ENCODE data around the gene PCDHA4. TPM values are rescaled to one million over a fixed set of nuclear protein-coding genes. Genes with fewer than 3 reads are reported as not detected.

PCDHA4 gene
- total and polyA plus RNA-seq, 2 of the 8 experiments (the other 6 are each of a cell fraction or from before 2014, with no cell fraction given) = 3.7 to 5.7 TPM

DNA sequence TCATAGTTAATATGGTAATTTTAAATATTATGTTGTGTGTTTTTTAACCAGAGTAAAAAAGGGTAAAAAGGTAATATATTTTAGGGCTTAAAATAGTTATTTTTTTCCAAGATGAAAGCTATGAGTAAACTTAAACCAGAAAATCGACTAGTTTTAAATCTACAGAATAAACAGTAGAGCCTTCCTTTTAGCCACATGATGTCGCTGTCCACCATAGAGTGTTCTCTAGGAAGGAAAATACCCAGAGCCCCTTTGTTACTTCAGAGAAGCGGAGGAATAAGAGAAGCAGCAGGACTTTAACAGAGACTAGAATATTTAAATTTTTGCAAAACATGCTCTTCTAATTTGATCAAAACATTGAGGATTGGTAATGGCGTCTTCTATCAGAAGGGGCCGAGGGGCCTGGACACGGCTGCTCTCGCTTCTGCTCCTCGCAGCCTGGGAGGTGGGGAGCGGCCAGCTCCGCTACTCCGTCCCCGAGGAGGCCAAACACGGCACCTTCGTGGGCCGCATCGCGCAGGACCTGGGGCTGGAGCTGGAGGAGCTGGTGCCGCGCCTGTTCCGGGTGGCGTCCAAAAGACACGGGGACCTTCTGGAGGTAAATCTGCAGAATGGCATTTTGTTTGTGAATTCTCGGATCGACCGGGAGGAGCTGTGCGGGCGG is 12.1 kb upstream of the PCDHA4 start, which contains the start of gene PCDHA2:
Gene PCDHA2, plus strand, starts transcription at position 258 of the 664 bp plus-strand sequence.
- H3K23me2 ChIP-seq (ENCODE audit: low read depth, low read length) = no peaks in the 10 kb centered on the region
- no peak within 1 kb of the TSS for H2BK20ac ChIP-seq (ENCODE audit: low read length)
- peak within 1 kb of the TSS; percentile 86; the same call in 1 of the 2 replicates for H2AFZ ChIP-seq (ENCODE audit: low read length)
- H3K27ac ChIP-seq (ENCODE audit: low read depth, low read length) = no peak within 1 kb of the TSS
- H2BK12ac ChIP-seq (ENCODE audit: low read depth, low read length) = no peak within 1 kb of the TSS
- no peak within 1 kb of the TSS; a peak in 1 of 7 replicates for H3K9ac ChIP-seq (replicated peaks in 1 of 4; ENCODE audit: extremely low read depth in 1 of 4, low read depth in 3 of 4, low read length in 3 of 4)
- no peak within 1 kb of the TSS for H2BK5ac ChIP-seq (ENCODE audit: low read depth, low read length)
- peak within 1 kb of the TSS; percentile 51 to 86 (median 58) for H3K4me3 ChIP-seq (ENCODE audit: extremely low read depth in 1 of 4, insufficient read depth in 2 of 4, low read depth in 3 of 4, low read length in 4 of 4)
- ChIA-PET POLR2A (ENCODE audit: partially characterized antibody) (interaction anchor here (1.5 to 1.6 kb wide), 2 partner anchors 9 to 13 kb away, joined by 3 to 4 read pairs; partner anchors contain the start of gene PCDHA1), CTCF (ENCODE audit: partially characterized antibody) (interaction anchor here (0.6 to 5.7 kb wide), 30 partner anchors 9 to 719 kb away, joined by 3 to 59 read pairs (median 4); partner anchors contain the start of genes PCDHA1, PCDHA4, PCDHA6 and PCDHA8)
- H4K91ac ChIP-seq (replicated peaks; ENCODE audit: insufficient read length, low read length) = no peak within 1 kb of the TSS
- no peak within 1 kb of the TSS for H3K4ac ChIP-seq (replicated peaks; ENCODE audit: insufficient read length, low read depth, low read length)
- WGBS, 2 experiments (ENCODE audit: extremely low coverage in 1 of 2, insufficient coverage in 1 of 2, insufficient read length in 1 of 2, insufficient replicate concordance in 2 of 2, low coverage in 1 of 2, low lambda C conversion rate in 2 of 2, missing lambda C conversion rate in 1 of 2) = 46% methylated on average over 27 of the region's 27 CpGs; no CpG with 5 or more reads in 1 of the 2 experiments
- H3K79me2 ChIP-seq (ENCODE audit: control insufficient read depth in 1 of 2, insufficient read depth in 2 of 2, low read length in 2 of 2) = no peaks in the 10 kb centered on the region
- peaks cover 0 to 10% (median 0%) of the 10 kb centered on the region in 4 experiments; a peak in 1 of 8 replicates for H3K36me3 ChIP-seq (ENCODE audit: control insufficient read depth in 2 of 4, insufficient read depth in 4 of 4, low read length in 3 of 4)
- H3K9me3 ChIP-seq (ENCODE audit: insufficient read depth in 2 of 2, low read depth in 1 of 2, low read length in 1 of 2) = peaks cover 3 to 16% of the 10 kb centered on the region in 2 experiments; a peak in 3 of 4 replicates
- DNase-seq (ENCODE audit: low read depth in 1 of 2, low spot score in 2 of 2) (peak in 1 of 2 experiments; percentile 58), FAIRE-seq (no peak)
- H4K5ac ChIP-seq (ENCODE audit: insufficient read length, low read depth, low read length) = no peak within 1 kb of the TSS
- H2BK120ac ChIP-seq (replicated peaks; ENCODE audit: low read depth, low read length) = no peak within 1 kb of the TSS
- no peaks in the 10 kb centered on the region for H3K4me1 ChIP-seq (replicated peaks in 1 of 4; ENCODE audit: control insufficient read depth in 3 of 4, insufficient read depth in 4 of 4, low read length in 3 of 4)
- no peaks in the 10 kb centered on the region for H3K79me1 ChIP-seq (ENCODE audit: low read depth, low read length)
- no peak within 1 kb of the TSS for H3K23ac ChIP-seq (ENCODE audit: insufficient read length)
- no peaks in the 10 kb centered on the region for H3K27me3 ChIP-seq (replicated peaks in 1 of 4; ENCODE audit: control insufficient read depth in 3 of 4, extremely low read depth in 1 of 4, insufficient read depth in 3 of 4, low read length in 3 of 4)
- H2AK5ac ChIP-seq (ENCODE audit: low read depth, low read length) = no peak within 1 kb of the TSS
- no peak within 1 kb of the TSS for H3K14ac ChIP-seq (ENCODE audit: insufficient read length)
- H3K4me2 ChIP-seq (ENCODE audit: insufficient read depth in 1 of 2, low read depth in 2 of 2, low read length in 2 of 2) = peak within 1 kb of the TSS; percentile 56 to 81
- H4K8ac ChIP-seq (ENCODE audit: extremely low read depth, insufficient read depth, low read length) = no peak within 1 kb of the TSS
- no peaks in the 10 kb centered on the region for H4K20me1 ChIP-seq (replicated peaks in 1 of 2; ENCODE audit: control insufficient read depth in 1 of 2, insufficient read depth in 2 of 2, low read length in 2 of 2)
- no peak within 1 kb of the TSS for H3K18ac ChIP-seq (ENCODE audit: extremely low read depth, low read length)
- H3K56ac ChIP-seq (replicated peaks; ENCODE audit: insufficient read length, low read depth, low read length) = no peak within 1 kb of the TSS
- no peak within 1 kb of the TSS for H2BK15ac ChIP-seq (ENCODE audit: low read length)
- no peak for TF ChIP-seq TCF12 (IDR thresholded peaks at IDR 0.05; ENCODE audit: low read depth, low read length)
- TF ChIP-seq CHD2 (IDR thresholded peaks at IDR 0.05; ENCODE audit: low read length) = no peak
- no peak for TF ChIP-seq RNF2 (IDR thresholded peaks at IDR 0.05; ENCODE audit: borderline replicate concordance, low read depth, low read length, missing control alignments, poor library complexity, severe bottlenecking)
- no peak for TF ChIP-seq SAP30 (IDR thresholded peaks at IDR 0.05; ENCODE audit: insufficient read depth, insufficient replicate concordance, low read length)
- peak; percentile 30 for TF ChIP-seq ASH2L (IDR thresholded peaks at IDR 0.05; ENCODE audit: low read length)
- TF ChIP-seq CTCF (IDR thresholded peaks at IDR 0.05; ENCODE audit: control extremely low read depth in 1 of 3, insufficient read depth in 1 of 3, low read depth in 1 of 3, low read length in 3 of 3) = peak in 2 of 3 experiments; percentile 38 to 47; a peak in 2 of 4 replicates
- no peak for TF ChIP-seq MAFK (IDR thresholded peaks at IDR 0.05; ENCODE audit: low read depth, low read length)
- TF ChIP-seq RAD21 (IDR thresholded peaks at IDR 0.05 in 1 of 2, conservative IDR thresholded peaks at IDR 0.05 in 1 of 2; ENCODE audit: low read depth in 2 of 2, low read length in 2 of 2) = peak; percentile 45 to 54
- no peak for TF ChIP-seq JUND (IDR thresholded peaks at IDR 0.05; ENCODE audit: low read length)
